Spleen (tissue), 11 donors: Measurements from ENCODE around the gene ANKRD10. TPM values are rescaled to one million over a fixed set of nuclear protein-coding genes. Genes with fewer than 3 reads are reported as not detected.

Experiments used
- DNase-seq: peaks from one replicate; pipeline ENCODE4 v3.0.0-alpha.2; 2020
- H3K27ac ChIP-seq, 8 donors: fragments of 200-600 bp; sonication (generic) in 7 of 8; 1 replicate in 4 of 8; 2 replicates in 4 of 8; pipeline versions ENCODE4 v1.5.0 to v1.8.0; 2016 to 2021; ENCODE audit warnings: inconsistent platforms in 4 of 8, mild to moderate bottlenecking in 4 of 8, moderate library complexity in 1 of 8
- H3K27me3 ChIP-seq, 7 donors: fragments of 200-600 bp; sonication (generic) in 6 of 7; replicated peaks in 1 of 7; 1 replicate in 4 of 7; 2 replicates in 3 of 7; pipeline versions ENCODE4 v1.5.0 to v1.8.0; 2016 to 2021; ENCODE audit warnings: inconsistent platforms in 3 of 7, mild to moderate bottlenecking in 1 of 7
- H3K36me3 ChIP-seq, 6 donors: fragments of 200-600 bp; sonication (generic) in 5 of 6; 1 replicate in 4 of 6; 2 replicates in 2 of 6; pipeline versions ENCODE4 v1.5.0 to v1.8.0; 2016 to 2021; ENCODE audit warnings: inconsistent platforms in 2 of 6
- H3K4me1 ChIP-seq, 6 donors: fragments of 200-600 bp; sonication (generic) in 5 of 6; 1 replicate in 3 of 6; 2 replicates in 3 of 6; pipeline versions ENCODE4 v1.5.0 to v1.8.0; 2016 to 2021; ENCODE audit warnings: inconsistent platforms in 3 of 6
- H3K4me3 ChIP-seq, 8 donors: fragments of 200-600 bp; sonication (generic) in 7 of 8; 1 replicate in 4 of 8; 2 replicates in 4 of 8; pipeline versions ENCODE4 v1.5.0 to v1.8.0; 2016 to 2021; ENCODE audit warnings: inconsistent platforms in 4 of 8, mild to moderate bottlenecking in 4 of 8, moderate library complexity in 2 of 8
- H3K9me3 ChIP-seq, 8 donors: fragments of 200-600 bp; sonication (generic) in 7 of 8; 1 replicate in 4 of 8; 2 replicates in 4 of 8; pipeline versions ENCODE4 v1.5.0 to v1.8.0; 2016 to 2021; ENCODE audit warnings: inconsistent platforms in 4 of 8
- CTCF ChIP-seq, 11 experiments: fragments of 200-600 bp in 7 of 11; fragments of 450-650 bp in 4 of 11; sonication (generic) in 4 of 11; IDR thresholded peaks in 8 of 11; conservative IDR thresholded peaks in 3 of 11; 1 replicate in 7 of 11; 2 replicates in 4 of 11; pipeline versions ENCODE4 v1.4.0 to v1.8.0; 2016 to 2021; ENCODE audit warnings: antibody characterized with exemption in 11 of 11, inconsistent platforms in 4 of 11, mild to moderate bottlenecking in 1 of 11
- POLR2A ChIP-seq, 3 donors: fragments of 450-650 bp; IDR thresholded peaks; one replicate each; pipeline ENCODE4 v1.5.1; 2017; ENCODE audit warnings: antibody characterized with exemption in 3 of 3, mild to moderate bottlenecking in 1 of 3
- POLR2AphosphoS5 ChIP-seq, 3 donors: sonication (generic); formaldehyde crosslinking; IDR thresholded peaks; one replicate each; pipeline ENCODE4 v1.5.1; 2017; ENCODE audit warnings: antibody characterized with exemption in 3 of 3
- WGBS, 5 donors: extraction: QIAGEN DNeasy Blood & Tissue Kit in 3 of 5; methylation state at CpG; one replicate each; pipeline versions ENCODE4 v1.1.5 to v1.1.7; 2013 to 2018; 5-methylcytosine and 5-hydroxymethylcytosine counted together
- intact Hi-C: fragments of 100-400 bp; cut with DNase I; formaldehyde crosslinking; loops from one replicate; pipeline ENCODE4 v1.15.0; 2023; ENCODE audit warnings: low total_unique reads
- polyA plus RNA-seq, 3 donors: library from polyadenylated mRNA; stranded (reverse); fragments of 200-250 nt; gene quantifications; one replicate each; pipeline ENCODE4 v1.2.1, GENCODE V29; 2013
- total RNA-seq, 7 donors: library from RNA; depleted of rRNA in 3 of 7; stranded (reverse); fragments of >200 nt in 3 of 7; fragmentation: NEBNext Ultra II Directional in 4 of 7; extraction: Animal tissue kit (Norgen Biotek cat#: 25700) in 4 of 7; gene quantifications; one replicate each; pipeline versions ENCODE4 v1.1.0 to v1.2.1, GENCODE V29; 2016 to 2021
- donor health status: healthy with polysubstance abuse.
- donor health status: DM: no; HTN: no; CAD: no; lungs with moderate emphysema.
- donor health status: DM: no; HTN: no; CAD: no.
- donor health status: Bipolar disorder and iron deficiency.
- donor health status: healthy.
- donor health status: DM: no; HTN: no; CAD: no.
- donor health status: DM: yes; HTN: yes; CAD: no.

The ANKRD10 gene
- total and polyA plus RNA-seq, 10 donors, result 122 to 253 (median 183) TPM

GRCh38 chr13:110916301-110917142 lies 1.7 kb upstream of the ANKRD10 start:
- peaks cover 0 to under 1% (median 0%) of the 10 kb centered on the region in 6 donors for H3K36me3 ChIP-seq
- no peaks in the 10 kb centered on the region for H3K9me3 ChIP-seq
- peak overlapping the region in 5 of 8 donors; percentile 88 to 99 (median 96) for H3K4me3 ChIP-seq
- 53 to 64% (median 59%) methylated on average over 9 of the region's 9 CpGs for WGBS, 5 donors
- intact Hi-C loops, result no loop called here
- DNase-seq, result no peak
- H3K4me1 ChIP-seq, result peaks cover 19 to 62% (median 44%) of the 10 kb centered on the region in 6 donors
- peaks cover 0 to 5% (median 0%) of the 10 kb centered on the region in 7 donors for H3K27me3 ChIP-seq
- TF ChIP-seq POLR2AphosphoS5 (IDR thresholded peaks at IDR 0.05), result no peak
- H3K27ac ChIP-seq, result peak overlapping the region; percentile 94 to 100 (median 99)

- intact Hi-C loops, result no loop called here
- Histone ChIP-seq H3K4me3 (peak overlapping the region; percentile 82 to 99 (median 92)), H3K36me3 (peaks cover 0 to 7% (median 0%) of the 10 kb centered on the region in 6 donors), H3K27me3 (no peaks in the 10 kb centered on the region), H3K9me3 (no peaks in the 10 kb centered on the region), H3K4me1 (peaks cover 20 to 62% (median 48%) of the 10 kb centered on the region in 6 donors), H3K27ac (peak overlapping the region; percentile 94 to 100 (median 99))
- 1 to 3% (median 1%) methylated on average over 12 of the region's 12 CpGs for WGBS, 5 donors
- DNase-seq, result no peak
- TF ChIP-seq POLR2A (IDR thresholded peaks at IDR 0.05), result no peak
- no peak for TF ChIP-seq POLR2AphosphoS5 (IDR thresholded peaks at IDR 0.05)
- no peak for TF ChIP-seq CTCF (IDR thresholded peaks at IDR 0.05 in 8 of 11, conservative IDR thresholded peaks at IDR 0.05 in 3 of 11)
Observed at GRCh38 chr13:110915874-110916206, 971 bp upstream of the ANKRD10 start.

GRCh38 chr13:110914331-110915056 lies 375 bp downstream of the ANKRD10 start:
- H3K9me3 ChIP-seq, result no peaks in the 10 kb centered on the region
- H3K27me3 ChIP-seq, result no peaks in the 10 kb centered on the region
- intact Hi-C loops, result no loop called here
- no peak for TF ChIP-seq CTCF (IDR thresholded peaks at IDR 0.05 in 8 of 11, conservative IDR thresholded peaks at IDR 0.05 in 3 of 11)
- TF ChIP-seq POLR2A (IDR thresholded peaks at IDR 0.05), result peak; percentile 43 to 61 (median 53)
- TF ChIP-seq POLR2AphosphoS5 (IDR thresholded peaks at IDR 0.05), result peak; percentile 92 to 96 (median 94)
- peak overlapping the region; percentile 96 to 100 (median 99) for H3K27ac ChIP-seq
- peak; percentile 96 for DNase-seq
- peak overlapping the region; percentile 82 to 99 (median 92) for H3K4me3 ChIP-seq
- peaks cover 33 to 63% (median 54%) of the 10 kb centered on the region in 6 donors for H3K4me1 ChIP-seq
- peaks cover 0 to 21% (median 6%) of the 10 kb centered on the region in 6 donors for H3K36me3 ChIP-seq
- 0 to 1% (median 0%) methylated on average over 30 to 103 of the region's 103 CpGs for WGBS, 5 donors

- Histone ChIP-seq H3K4me3 (peak overlapping the region; percentile 82 to 99 (median 92)), H3K27me3 (no peaks in the 10 kb centered on the region), H3K4me1 (peaks cover 38 to 68% (median 59%) of the 10 kb centered on the region in 6 donors), H3K36me3 (peaks cover 0 to 25% (median 9%) of the 10 kb centered on the region in 6 donors), H3K27ac (peak overlapping the region; percentile 96 to 100 (median 99)), H3K9me3 (no peaks in the 10 kb centered on the region)
- 0 to 1% (median 0%) methylated on average over 3 to 27 of the region's 27 CpGs for WGBS, 5 donors
- no peak for DNase-seq
- intact Hi-C loops, result no loop called here
- TF ChIP-seq POLR2A (IDR thresholded peaks at IDR 0.05) (no peak), CTCF (IDR thresholded peaks at IDR 0.05 in 8 of 11, conservative IDR thresholded peaks at IDR 0.05 in 3 of 11) (no peak), POLR2AphosphoS5 (IDR thresholded peaks at IDR 0.05) (no peak)
Observed at GRCh38 chr13:110914081-110914330, 863 bp downstream of the ANKRD10 start.
